ENCODE measurements around the gene DOCK8.

Gene DOCK8

GRCh38 chr9:511861-512260 is 297.2 kb downstream of the DOCK8 start:
- DNase-seq = no peak

GRCh38 chr9:512555-513272 is 298.0 kb downstream of the DOCK8 start:
- no peak for DNase-seq

All from cortex of kidney (tissue), 1 donor.